GM12878 (cell line): Measurements from ENCODE around the gene SAFB. TPM values are rescaled to one million over a fixed set of nuclear protein-coding genes. Genes with fewer than 3 reads are reported as not detected.
A peak's percentile ranks its signal among the peaks of the same experiment; 100 is the strongest.

Experiments used
- ATAC-seq: fragments of 200-7000 bp; cut with Tn5 transposase; 3 replicates; pipeline ENCODE4 v1.9.1; 2020; ENCODE audit warnings: mild to moderate bottlenecking, moderate library complexity
- BruUV-seq: library from RNA; stranded (reverse); fragments of 400-500 nt; replicated peaks from 2 replicates; lab custom pipeline; 2021; lab: Mats Ljungman, UMichigan
- CTCF ChIA-PET: fragments of 300-600 bp; sonication (Branson Sonifier 250); formaldehyde crosslinking; extraction: SDS; loops from one replicate; lab custom pipeline; 2021; ENCODE audit warnings: inconsistent platforms; lab: Yijun Ruan, JAX
- POLR2A ChIA-PET: fragments of 350-600 bp; formaldehyde crosslinking; extraction: SDS; loops from one replicate; lab custom pipeline; 2021; ENCODE audit warnings: inconsistent platforms; lab: Charles Lee
- RAD21 ChIA-PET: fragments of 300-600 bp; sonication (Branson Sonifier 250); formaldehyde crosslinking; loops from one replicate; lab custom pipeline; 2023; ENCODE audit warnings: antibody characterized with exemption; ENCODE audit not compliant: unreplicated experiment; lab: Charles Lee
- SMC1A ChIA-PET: fragments of 300-600 bp; sonication (Branson Sonifier 250); formaldehyde crosslinking; loops from one replicate; lab custom pipeline; 2023; ENCODE audit not compliant: unreplicated experiment, uncharacterized antibody; lab: Charles Lee
- DNase-seq: peaks from one replicate; pipeline ENCODE4 v3.0.0-alpha.2; 2011; ENCODE audit warnings: low read depth, low spot score
- FAIRE-seq: peaks from 3 replicates; lab custom pipeline; 2011; peaks lifted over from hg19 to GRCh38; lab: Jason Lieb, UNC
- H2AFZ ChIP-seq: 2 replicates; pipeline ENCODE4 v1.6.0; 2011; ENCODE audit warnings: low read depth, low read length, control low read depth; ENCODE audit not compliant: control insufficient read depth
- H3K27ac ChIP-seq: 2 replicates; pipeline ENCODE4 v1.5.1; 2011; ENCODE audit warnings: control low read depth; ENCODE audit not compliant: control insufficient read depth, insufficient read depth
- H3K27me3 ChIP-seq, 2 experiments: replicated peaks in 1 of 2; 2 replicates each; pipeline versions ENCODE4 v1.6.0 to v1.6.1; 2011; ENCODE audit warnings: low read length in 1 of 2; ENCODE audit not compliant: control insufficient read depth in 2 of 2, insufficient read depth in 2 of 2
- H3K36me3 ChIP-seq, 2 experiments: 2 replicates each; pipeline ENCODE4 v1.5.1; 2011; ENCODE audit warnings: low read length in 1 of 2; ENCODE audit not compliant: control insufficient read depth in 2 of 2, insufficient read depth in 2 of 2
- H3K4me1 ChIP-seq: 2 replicates; pipeline ENCODE4 v1.6.1; 2011; ENCODE audit warnings: mild to moderate bottlenecking, low read length, moderate library complexity, mixed read lengths; ENCODE audit not compliant: control insufficient read depth, insufficient read depth
- H3K4me2 ChIP-seq: 2 replicates; pipeline ENCODE4 v1.6.0; 2011; ENCODE audit warnings: control low read depth; ENCODE audit not compliant: control insufficient read depth, insufficient read depth
- H3K4me3 ChIP-seq: fragments of 200-600 bp; sonication (generic); 2 replicates; pipeline ENCODE4 v1.5.1; 2016
- H3K79me2 ChIP-seq: 2 replicates; pipeline ENCODE4 v1.6.0; 2011; ENCODE audit warnings: low read length; ENCODE audit not compliant: control insufficient read depth, insufficient read depth
- H3K9ac ChIP-seq: 2 replicates; pipeline ENCODE4 v1.8.0; 2011; ENCODE audit warnings: low read length, control low read depth, mixed read lengths; ENCODE audit not compliant: control insufficient read depth, insufficient read depth
- H3K9me3 ChIP-seq: replicated peaks from 3 replicates; pipeline ENCODE4 v1.5.1; 2011; ENCODE audit warnings: mild to moderate bottlenecking, low read length; ENCODE audit not compliant: control insufficient read depth, insufficient read depth
- H4K20me1 ChIP-seq: 2 replicates; pipeline ENCODE4 v1.6.0; 2011; ENCODE audit not compliant: control insufficient read depth, insufficient read depth
- ATF7 ChIP-seq: fragments of 450-650 bp; IDR thresholded peaks from 2 replicates; pipeline ENCODE4 v1.6.1; 2016; ENCODE audit warnings: low read depth, mild to moderate bottlenecking
- CEBPB ChIP-seq, 2 experiments: fragments of 150-350 bp in 1 of 2; IDR thresholded peaks; 2 replicates each; pipeline ENCODE4 v1.6.1; 2012 to 2014; ENCODE audit warnings: low read depth in 2 of 2, low read length in 2 of 2, borderline replicate concordance in 1 of 2, inconsistent platforms in 1 of 2
- CEBPZ ChIP-seq: fragments of 150-350 bp; IDR thresholded peaks from 2 replicates; pipeline ENCODE4 v1.6.1; 2016; ENCODE audit warnings: low read depth, low read length
- CHD1 ChIP-seq: IDR thresholded peaks from 2 replicates; pipeline ENCODE4 v1.6.1; 2012; ENCODE audit warnings: low read depth, low read length, improper control_type of control experiment
- CHD2 ChIP-seq: IDR thresholded peaks from 2 replicates; pipeline ENCODE4 v1.6.1; 2011; ENCODE audit warnings: low read depth, low read length, improper control_type of control experiment, borderline replicate concordance
- CREM ChIP-seq: IDR thresholded peaks from 2 replicates; pipeline ENCODE4 v1.6.1; 2014; ENCODE audit warnings: antibody characterized with exemption, low read depth
- CTCF ChIP-seq, 3 experiments: IDR thresholded peaks in 2 of 3; conservative IDR thresholded peaks in 1 of 3; 2 replicates each; pipeline ENCODE4 v1.5.1; 2011; ENCODE audit warnings: low read depth in 3 of 3, low read length in 3 of 3, mild to moderate bottlenecking in 3 of 3, control low read depth in 2 of 3, moderate library complexity in 2 of 3, inconsistent platforms in 1 of 3, mixed read lengths in 1 of 3; ENCODE audit not compliant: control insufficient read depth in 2 of 3, insufficient read depth in 1 of 3; ENCODE audit errors: extremely low read depth in 1 of 3
- IKZF2 ChIP-seq, 2 experiments: fragments of 450-650 bp; IDR thresholded peaks; 2 replicates each; pipeline ENCODE4 v1.6.1; 2017; ENCODE audit warnings: mild to moderate bottlenecking in 2 of 2, moderate library complexity in 2 of 2
- KLF5 ChIP-seq: fragments of 450-650 bp; IDR thresholded peaks from 2 replicates; pipeline ENCODE4 v1.6.1; 2014; ENCODE audit warnings: mild to moderate bottlenecking; ENCODE audit not compliant: partially characterized antibody
- MEF2B ChIP-seq: fragments of 450-650 bp; IDR thresholded peaks from 2 replicates; pipeline ENCODE4 v1.6.1; 2018; ENCODE audit warnings: mild to moderate bottlenecking, moderate library complexity; ENCODE audit not compliant: partially characterized antibody, poor library complexity, severe bottlenecking
- MYC ChIP-seq: IDR thresholded peaks from 2 replicates; pipeline ENCODE4 v1.6.1; 2011; ENCODE audit warnings: mild to moderate bottlenecking, low read length, moderate library complexity, inconsistent platforms; ENCODE audit not compliant: insufficient read depth, insufficient replicate concordance, insufficient read length, severe bottlenecking
- SP1 ChIP-seq: IDR thresholded peaks from one replicate; pipeline ENCODE4 v1.6.1; 2011; ENCODE audit warnings: low read depth, low read length
- ZBTB4 ChIP-seq: fragments of 450-650 bp; formaldehyde crosslinking; IDR thresholded peaks from 2 replicates; pipeline ENCODE4 v1.4.0; 2022; ENCODE audit warnings: mild to moderate bottlenecking, moderate library complexity
- ZNF24 ChIP-seq: fragments of 450-650 bp; IDR thresholded peaks from 2 replicates; pipeline ENCODE4 v1.6.1; 2017; ENCODE audit warnings: antibody characterized with exemption, mild to moderate bottlenecking
- WGBS: methylation state at CpG from one replicate; pipeline ENCODE4 v1.1.6; 2016; ENCODE audit warnings: low lambda C conversion rate; ENCODE audit not compliant: insufficient replicate concordance, insufficient coverage; ENCODE audit errors: missing lambda C conversion rate; 5-methylcytosine and 5-hydroxymethylcytosine counted together
- in situ Hi-C: fragments of 300-500 bp; cut with MboI; formaldehyde crosslinking; loops from 9 replicates; pipeline ENCODE4 v1.14.3; 2018; ENCODE audit warnings: mixed read lengths
- intact Hi-C: fragments of 100-400 bp; cut with micrococcal nuclease; formaldehyde crosslinking; loops from one replicate; pipeline ENCODE4 v1.14.2; 2022; ENCODE audit not compliant: unreplicated experiment
- polyA plus RNA-seq, 11 experiments: library from polyadenylated mRNA; depleted of rRNA in 4 of 11; unstranded in 6 of 11; stranded (reverse) in 5 of 11; fragments of >200 nt; fragmentation: Nextera tagmentation in 4 of 11; fragmentation: Illumina TruSeq in 1 of 11; extraction: Ambion mirVana in 4 of 11; extraction: Trizol in 1 of 11; gene quantifications; 1 replicate in 1 of 11; 2 replicates in 10 of 11; pipeline versions ENCODE4 v1.2.1 to v1.2.3, GENCODE V29; 2011 to 2016; ENCODE audit warnings: inconsistent platforms in 2 of 11, missing spikeins in 2 of 11, low read depth in 1 of 11
- total RNA-seq, 4 experiments: library from RNA; depleted of rRNA in 3 of 4; stranded (reverse); fragments of >200 nt in 3 of 4; fragmentation: Illumina TruSeq in 1 of 4; extraction: Trizol in 1 of 4; gene quantifications; 2 replicates each; pipeline versions ENCODE4 v1.2.1 to v1.2.3, GENCODE V29; 2013 to 2021

The SAFB gene
- total and polyA plus RNA-seq, 10 of the 15 experiments (the other 5 are each of a cell fraction or from before 2014, with no cell fraction given), result 1.6 to 131 (median 61.2) TPM

- peak; percentile 100 for FAIRE-seq
- SMC1A ChIA-PET, result no interaction called here
- peak within 1 kb of the TSS; percentile 98 for H3K4me3 ChIP-seq
- TF ChIP-seq CHD2 (peak; percentile 77), MEF2B (peak; percentile 68), CEBPB (IDR thresholded peaks at IDR 0.05; ENCODE audit: borderline replicate concordance in 1 of 2, low read depth in 2 of 2, low read length in 2 of 2) (no peak), MYC (peak; percentile 13), IKZF2 (IDR thresholded peaks at IDR 0.05) (no peak; a peak in 1 of 4 replicates), SP1 (no peak), CEBPZ (no peak), ZNF24 (no peak), KLF5 (peak; percentile 91), ZBTB4 (CRISPR knock-in tag) (no peak), ATF7 (peak; percentile 25; the same call in 1 of the 2 replicates), CTCF (IDR thresholded peaks at IDR 0.05 in 2 of 3, conservative IDR thresholded peaks at IDR 0.05 in 1 of 3; ENCODE audit: control insufficient read depth in 2 of 3, extremely low read depth in 1 of 3, insufficient read depth in 1 of 3, low read depth in 3 of 3, low read length in 3 of 3) (no peak), CHD1 (no peak), CREM (peak; percentile 96)
Observed at GRCh38 chr19:5680437-5681368, 57.8 kb downstream of the SAFB start, which contains the start of the genes HSD11B1L and MICOS13. HSD11B1L (plus strand) TSS chr19:5681027; CDS start chr19:5684833, 3,806 bp downstream. MICOS13 (minus strand) TSS chr19:5680516; CDS start chr19:5680486, 30 bp downstream.

More at GRCh38 chr19:5680437-5681368, 57.8 kb downstream of the SAFB start, which contains the start of the genes HSD11B1L and MICOS13:
- no peaks in the 10 kb centered on the region for H4K20me1 ChIP-seq
- peak within 1 kb of the TSS; percentile 97 for H3K4me2 ChIP-seq
- no peaks in the 10 kb centered on the region; a peak in 1 of 4 replicates for H3K36me3 ChIP-seq
- peak; percentile 98 for ATAC-seq
- H3K27ac ChIP-seq, result peak within 1 kb of the TSS; percentile 46
- H3K4me1 ChIP-seq, result peaks cover 5% of the 10 kb centered on the region; the same call in 1 of the 2 replicates
- H3K9ac ChIP-seq, result peak within 1 kb of the TSS; percentile 81
- CTCF ChIA-PET, result no interaction called here
- no peaks in the 10 kb centered on the region for H3K9me3 ChIP-seq
- no TSS peak for BruUV-seq
- POLR2A ChIA-PET, result no interaction called here
- RAD21 ChIA-PET, result no interaction called here
- no peaks in the 10 kb centered on the region for H3K27me3 ChIP-seq
- intact Hi-C loops (no loop called here), in situ Hi-C loops (loop anchor here (10.0 kb wide), 1 partner anchor 1436 kb away; the partner anchor contains the start of gene YJU2)
- H3K79me2 ChIP-seq, result peaks cover 12% of the 10 kb centered on the region
- 4% methylated on average over 81 of the region's 94 CpGs for WGBS
- peak within 1 kb of the TSS; percentile 99 for H2AFZ ChIP-seq
- DNase-seq, result peak; percentile 95
